SK-N-DZ (cell line): ENCODE results near the gene MED27. TPM values are rescaled to one million over a fixed set of nuclear protein-coding genes. Genes with fewer than 3 reads are reported as not detected.

Experiments used
- DNase-seq: peaks from one replicate; pipeline ENCODE4 v3.0.0-alpha.2; 2015; ENCODE audit warnings: low spot score
- polyA plus RNA-seq, 2 experiments: library from polyadenylated mRNA; depleted of rRNA; stranded (reverse); fragments of >200 nt; gene quantifications; 2 replicates each; pipeline ENCODE4 v1.2.3, GENCODE V29; 2014

Gene MED27
- polyA plus RNA-seq (2014; cell fraction: cytosol; rRNA removed): 28.6 and 37.6 TPM in 2 replicates
- 9.6 and 13.2 TPM in 2 replicates for polyA plus RNA-seq (2014; cell fraction: nucleus; rRNA removed)

- peak; percentile 84 for DNase-seq
Measured at GRCh38 chr9:132079391-132080091, at the start of gene MED27. MED27 (minus strand) TSS chr9:132079867; CDS start chr9:132079844, 23 bp downstream.

DNA sequence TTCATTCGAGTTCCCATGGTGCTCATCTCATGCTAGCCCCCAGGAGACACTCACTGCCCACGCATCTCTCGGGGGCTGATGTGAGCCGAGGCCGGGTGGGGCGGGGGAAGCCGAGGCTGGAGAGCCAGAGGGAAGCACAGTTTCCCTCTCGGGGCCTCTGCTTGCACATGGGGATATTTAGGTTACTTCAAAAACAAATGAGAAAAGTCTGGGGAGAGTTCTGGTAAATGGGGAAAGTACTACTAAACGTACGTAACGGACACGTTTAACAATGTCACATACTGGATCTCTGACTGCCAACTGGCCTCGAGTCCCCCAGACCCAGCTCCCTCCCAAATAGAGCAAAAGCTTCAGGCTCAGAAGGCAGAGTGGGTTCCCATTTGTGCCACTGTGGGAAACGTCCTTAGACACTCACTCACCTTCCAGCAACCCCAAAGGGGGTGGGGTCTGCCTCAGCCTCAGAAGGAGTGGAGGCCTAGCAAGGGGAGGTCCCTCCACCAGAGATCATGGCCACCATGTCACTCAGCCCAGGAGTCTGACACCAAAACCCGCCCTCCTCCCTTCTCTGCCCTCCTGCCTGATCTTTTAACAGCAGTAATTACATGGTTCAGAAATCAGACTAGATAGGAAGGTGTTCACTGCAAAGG lies 48.3 kb upstream of the MED27 start:
- DNase-seq: no peak

- no peak for DNase-seq
Measured at GRCh38 chr9:132126680-132127236, 47.1 kb upstream of the MED27 start.

DNA sequence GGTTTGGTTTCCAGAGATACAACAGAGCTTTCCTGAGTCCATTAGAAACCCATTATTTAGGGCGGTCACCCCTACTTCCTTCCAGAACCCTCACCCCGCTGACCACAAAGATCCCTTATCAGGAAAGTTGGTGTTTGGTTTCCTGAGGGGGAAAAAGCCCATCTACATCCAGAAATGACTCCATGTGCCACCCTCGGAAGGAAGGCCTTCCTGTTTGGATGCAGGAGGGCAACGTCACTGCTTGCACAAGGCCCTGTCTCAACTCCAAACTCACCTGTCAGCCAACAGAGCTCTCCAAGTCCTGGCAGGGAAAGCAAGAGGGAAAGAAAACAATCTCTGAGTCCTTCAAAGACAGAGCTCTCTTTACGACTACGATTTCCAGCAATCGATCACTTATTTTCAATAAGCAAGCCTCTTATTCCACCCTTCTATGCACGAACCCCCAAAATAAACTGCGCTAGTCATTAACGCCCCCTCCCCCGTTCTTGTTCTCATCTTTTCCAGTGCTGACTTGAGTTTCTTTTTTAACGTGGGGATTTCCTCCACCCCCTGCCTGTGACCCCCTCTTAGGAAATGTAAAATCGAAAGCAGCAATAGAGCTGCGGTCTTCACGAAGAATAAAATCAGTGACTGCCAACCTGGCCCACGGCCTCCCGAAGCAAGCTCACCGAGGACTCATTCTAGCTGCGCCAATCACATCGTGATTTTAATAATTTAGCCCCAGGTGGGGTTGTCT lies 46.4 kb upstream of the MED27 start:
- no peak for DNase-seq

DNA sequence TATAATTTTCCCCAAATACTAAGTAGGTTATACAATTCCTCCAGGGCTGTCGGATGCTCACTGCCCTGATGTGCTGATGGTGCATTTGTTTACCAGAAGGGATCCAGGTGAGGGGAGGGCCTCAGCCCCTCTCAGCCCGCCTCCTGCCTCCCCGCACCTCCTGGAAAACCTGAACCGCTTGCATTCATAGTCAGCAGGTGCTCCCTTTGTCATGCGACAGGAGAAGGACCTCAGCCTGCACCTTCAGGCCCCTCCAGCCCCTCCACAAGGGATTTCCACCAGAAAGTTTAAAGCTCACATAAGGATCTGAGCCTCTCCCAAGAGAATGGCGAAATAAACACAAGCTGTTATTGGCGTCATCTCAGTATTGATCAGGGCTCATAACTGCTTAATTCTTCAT lies 45.7 kb upstream of the MED27 start:
- no peak for DNase-seq

DNA sequence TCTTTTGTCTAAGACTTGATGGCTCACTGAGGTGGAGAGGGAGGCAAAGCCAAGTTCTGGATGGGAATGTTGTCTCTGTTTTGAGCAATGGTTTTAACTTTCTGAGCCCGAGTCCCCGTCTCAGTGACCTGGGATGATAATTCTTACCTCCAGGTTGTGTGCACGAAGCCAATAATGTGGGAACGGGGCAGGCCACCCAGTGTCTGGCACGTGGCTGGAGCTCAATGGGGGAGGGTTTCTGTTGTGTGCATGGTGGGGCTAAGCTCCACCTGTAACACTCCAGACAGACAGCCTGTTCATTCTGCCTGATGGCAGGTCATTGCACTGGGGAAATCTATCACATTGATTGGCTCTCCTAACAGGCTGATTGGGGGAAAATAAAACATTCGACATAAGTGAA lies 45.1 kb upstream of the MED27 start:
- DNase-seq: no peak

GRCh38 chr9:132121021-132121420 lies 41.4 kb upstream of the MED27 start:
- no peak for DNase-seq

GRCh38 chr9:132117694-132118093 lies 38.0 kb upstream of the MED27 start:
- DNase-seq: no peak

DNA sequence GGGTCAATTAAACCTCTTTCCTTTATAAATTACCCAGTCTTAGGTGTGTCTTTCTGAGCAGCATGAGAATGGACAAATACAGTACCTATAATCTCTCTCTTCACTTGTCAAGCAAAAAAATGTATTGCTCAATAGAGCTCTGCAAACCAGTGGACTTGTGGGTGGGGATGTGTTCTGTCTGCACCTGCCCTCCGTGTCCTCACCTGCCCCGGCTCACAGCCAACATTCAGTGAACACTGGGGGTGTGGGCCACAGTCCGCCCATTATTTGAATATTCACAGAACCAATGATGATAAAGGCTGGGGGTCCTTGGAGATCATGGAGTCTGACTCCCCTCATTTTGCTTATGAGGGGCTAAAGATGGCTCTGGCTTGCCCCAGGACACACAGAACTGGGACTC lies 36.9 kb upstream of the MED27 start:
- no peak for DNase-seq

DNA sequence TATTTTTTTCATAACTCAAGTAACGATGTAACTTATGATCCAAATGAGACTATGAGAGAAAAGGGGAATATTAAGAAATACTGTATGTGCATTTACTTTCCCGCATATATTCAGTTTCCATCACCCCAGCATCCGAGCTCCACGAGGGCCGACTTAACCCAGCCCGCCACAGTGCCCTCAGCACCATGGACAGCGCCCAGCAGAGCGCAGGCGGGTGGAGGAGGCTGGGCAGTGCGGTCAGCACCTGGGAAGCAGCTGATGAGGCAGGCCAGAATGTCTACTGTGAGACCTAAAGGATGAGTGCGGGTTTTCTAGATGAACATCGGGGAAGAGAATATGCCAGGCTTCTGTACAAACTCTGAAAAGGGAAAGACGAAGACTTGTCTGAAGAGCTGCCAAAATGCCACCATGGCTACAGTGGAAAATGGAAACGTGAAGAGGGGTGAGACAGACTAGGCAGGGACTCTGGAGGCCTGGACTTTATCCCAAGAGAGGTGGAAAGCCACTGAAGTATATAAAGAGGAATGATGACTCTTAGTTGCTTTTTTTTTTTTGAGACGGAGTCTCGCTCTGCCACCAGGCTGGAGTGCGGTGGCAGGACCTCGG lies 34.5 kb upstream of the MED27 start:
- peak; percentile 38 for DNase-seq

GRCh38 chr9:132109291-132109690 lies 29.6 kb upstream of the MED27 start:
- DNase-seq: no peak

- DNase-seq: no peak
Measured at GRCh38 chr9:132108728-132109127, 29.1 kb upstream of the MED27 start.

- peak; percentile 36 for DNase-seq
Measured at GRCh38 chr9:132099741-132100407, 20.2 kb upstream of the MED27 start.

DNA sequence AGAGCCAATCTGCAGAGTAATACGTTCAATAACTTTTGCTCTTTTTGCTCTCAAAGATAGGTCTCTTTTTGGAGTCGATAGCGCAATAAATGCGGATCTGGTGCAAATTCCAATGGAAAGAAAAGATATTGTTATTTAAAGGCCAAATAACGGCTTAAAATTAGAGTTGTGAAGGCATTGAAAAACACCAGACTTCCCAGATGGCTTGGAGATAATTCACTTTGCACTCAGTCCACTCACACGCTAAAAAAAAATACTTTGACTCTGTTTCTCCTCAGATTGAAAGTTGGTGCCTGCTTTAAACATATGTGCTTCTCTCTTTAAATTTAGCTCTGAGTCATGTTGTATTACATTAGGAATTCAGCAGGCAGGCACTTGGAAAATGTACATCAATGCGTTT lies 19.5 kb upstream of the MED27 start:
- DNase-seq: peak; percentile 75

DNA sequence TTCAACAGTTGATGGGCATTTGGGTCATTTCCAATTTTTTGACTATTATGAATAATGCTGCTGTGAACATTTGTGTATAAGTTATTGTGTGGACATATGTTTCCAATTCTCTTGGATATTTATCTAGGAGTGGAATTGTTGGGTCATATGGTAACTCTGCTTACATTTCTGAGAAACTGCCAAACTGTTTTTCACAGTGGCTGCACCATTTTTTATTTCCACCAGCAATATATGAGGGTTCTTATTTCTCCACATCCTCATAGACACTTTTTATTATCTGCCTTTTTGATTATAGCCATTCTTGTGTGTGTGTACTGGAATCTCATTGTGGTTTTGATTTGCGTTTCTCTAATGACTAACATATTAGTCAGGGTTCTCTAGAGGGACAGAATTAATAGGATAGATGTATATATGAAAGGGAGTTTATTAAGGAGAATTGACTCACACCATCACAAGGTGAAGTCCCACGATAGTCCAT lies 14.7 kb upstream of the MED27 start:
- DNase-seq: no peak

DNA sequence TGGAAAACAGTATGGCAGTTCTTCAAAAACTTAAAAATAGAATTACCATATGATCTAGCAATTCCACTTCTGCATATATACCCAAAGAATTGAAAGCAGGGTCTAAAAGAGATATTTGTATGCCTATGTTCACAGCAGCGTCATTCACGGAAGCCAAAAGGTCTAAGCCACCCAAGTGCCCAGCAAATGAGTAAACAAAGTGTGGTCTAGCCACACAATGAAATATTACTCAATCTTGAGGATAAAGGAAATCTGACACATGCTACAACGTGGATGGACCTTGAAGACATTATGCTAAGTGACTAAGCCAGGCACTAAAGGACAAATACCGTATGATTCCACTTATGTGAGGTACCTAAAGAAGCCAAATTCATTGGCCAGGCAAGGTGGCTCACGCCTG lies 11.1 kb upstream of the MED27 start:
- DNase-seq: no peak

DNA sequence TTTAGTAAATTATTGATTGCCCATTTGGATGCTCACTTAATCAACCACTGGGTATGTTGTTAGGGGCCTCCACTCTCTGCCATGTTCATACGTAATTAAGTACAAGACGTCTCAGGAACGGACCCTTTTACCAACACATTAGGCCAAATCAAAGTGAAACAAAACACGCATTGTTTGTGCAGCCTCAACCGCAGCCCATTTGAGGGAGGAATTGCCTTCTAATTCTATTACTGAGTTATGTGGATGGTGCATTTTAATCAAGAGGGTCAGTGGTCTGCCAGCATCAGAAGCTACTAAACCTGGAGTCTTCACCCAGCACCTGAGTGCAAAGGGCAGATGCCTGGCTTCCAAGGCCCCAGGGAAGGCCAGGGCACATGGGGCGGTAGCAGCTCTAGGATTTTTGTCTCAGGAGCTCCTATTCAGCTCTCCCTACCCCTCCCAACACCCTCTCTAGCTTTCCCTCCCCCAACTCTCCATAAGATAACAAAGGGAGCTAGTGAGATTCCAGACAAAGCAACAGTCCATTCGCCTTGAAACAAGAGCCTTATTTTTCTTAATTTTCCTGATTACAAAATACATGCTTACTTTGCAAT lies 7.9 kb upstream of the MED27 start:
- peak; percentile 16 for DNase-seq

- peak; percentile 83 for DNase-seq
Measured at GRCh38 chr9:132082188-132082587, 2.5 kb upstream of the MED27 start.

- no peak for DNase-seq
Measured at GRCh38 chr9:132078699-132079356, 839 bp downstream of the MED27 start.
